ENCODE measurements around the gene FAM237A.

The FAM237A gene

DNA sequence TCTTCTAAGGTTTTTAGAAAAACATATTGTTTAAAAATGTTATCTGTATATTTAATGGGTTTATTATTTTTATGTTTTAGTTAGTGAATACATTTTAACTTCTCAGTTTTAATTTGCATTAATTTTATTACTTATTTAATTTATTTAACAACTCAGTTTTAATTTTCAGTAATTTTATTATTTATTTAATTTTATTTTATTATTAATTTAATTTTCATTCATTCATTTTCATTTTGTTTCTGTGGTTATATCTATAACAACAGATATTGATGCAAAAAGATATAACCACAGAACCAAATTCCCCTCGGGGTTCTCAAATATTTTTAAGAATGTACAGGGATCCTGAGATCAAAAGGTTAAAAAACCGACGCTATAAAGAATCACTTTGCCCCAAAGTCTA, 23.0 kb downstream of the FAM237A start:
- CTCF ChIA-PET, result no interaction called here
- H3K4me3 ChIP-seq (ENCODE audit: low read depth, low read length), result no peak overlapping the region
- POLR2A ChIA-PET, result no interaction called here
- no peak for DNase-seq (ENCODE audit: low read depth, low spot score)
- TF ChIP-seq, protein P1, sequence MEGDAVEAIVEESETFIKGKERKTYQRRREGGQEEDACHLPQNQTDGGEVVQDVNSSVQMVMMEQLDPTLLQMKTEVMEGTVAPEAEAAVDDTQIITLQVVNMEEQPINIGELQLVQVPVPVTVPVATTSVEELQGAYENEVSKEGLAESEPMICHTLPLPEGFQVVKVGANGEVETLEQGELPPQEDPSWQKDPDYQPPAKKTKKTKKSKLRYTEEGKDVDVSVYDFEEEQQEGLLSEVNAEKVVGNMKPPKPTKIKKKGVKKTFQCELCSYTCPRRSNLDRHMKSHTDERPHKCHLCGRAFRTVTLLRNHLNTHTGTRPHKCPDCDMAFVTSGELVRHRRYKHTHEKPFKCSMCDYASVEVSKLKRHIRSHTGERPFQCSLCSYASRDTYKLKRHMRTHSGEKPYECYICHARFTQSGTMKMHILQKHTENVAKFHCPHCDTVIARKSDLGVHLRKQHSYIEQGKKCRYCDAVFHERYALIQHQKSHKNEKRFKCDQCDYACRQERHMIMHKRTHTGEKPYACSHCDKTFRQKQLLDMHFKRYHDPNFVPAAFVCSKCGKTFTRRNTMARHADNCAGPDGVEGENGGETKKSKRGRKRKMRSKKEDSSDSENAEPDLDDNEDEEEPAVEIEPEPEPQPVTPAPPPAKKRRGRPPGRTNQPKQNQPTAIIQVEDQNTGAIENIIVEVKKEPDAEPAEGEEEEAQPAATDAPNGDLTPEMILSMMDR (IDR thresholded peaks at IDR 0.05; ENCODE audit: insufficient read depth, low read length, missing control alignments), result no peak

DNA sequence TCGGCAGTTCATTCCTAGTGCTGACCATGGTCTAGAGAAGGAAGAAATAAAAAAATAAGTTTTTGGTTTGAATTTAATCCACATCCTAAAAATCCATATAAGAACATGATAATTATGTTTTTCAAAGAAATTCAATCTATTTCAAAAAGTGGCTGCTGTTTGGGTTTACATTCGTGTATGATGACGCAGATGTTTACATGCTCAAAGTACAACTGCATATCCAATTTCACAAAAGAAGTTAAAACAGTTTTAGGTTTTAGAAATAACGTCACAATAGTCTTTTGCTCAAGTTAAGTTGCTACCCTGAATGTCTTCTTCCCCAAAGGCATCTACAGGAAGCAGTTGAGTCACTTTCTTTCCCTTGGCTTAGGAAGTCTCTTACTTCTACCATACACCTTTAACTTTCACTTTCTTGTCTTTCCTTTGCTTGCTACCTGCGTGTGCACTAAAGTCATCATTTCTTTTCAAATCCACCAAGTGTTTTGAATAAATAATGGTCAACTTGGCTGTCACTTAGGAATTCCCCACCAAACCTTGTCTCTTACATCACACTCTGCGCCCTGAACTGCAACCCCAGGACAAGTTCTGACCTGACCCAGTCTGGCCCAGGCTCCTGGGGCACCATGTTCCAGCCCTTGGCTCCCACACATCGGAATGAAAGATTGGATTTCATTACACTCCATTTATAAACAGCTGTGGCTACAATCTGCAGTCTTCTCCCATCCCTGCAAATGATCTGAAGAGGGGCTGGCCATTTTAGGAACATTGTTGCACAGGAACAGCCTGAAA, 28.4 kb downstream of the FAM237A start:
- H3K4me3 ChIP-seq (ENCODE audit: low read depth, low read length), result no peak overlapping the region
- ChIA-PET POLR2A (no interaction called here), CTCF (no interaction called here)
- TF ChIP-seq, protein P1 (IDR thresholded peaks at IDR 0.05; ENCODE audit: insufficient read depth, low read length, missing control alignments), result no peak
- DNase-seq (ENCODE audit: low read depth, low spot score), result no peak

DNA sequence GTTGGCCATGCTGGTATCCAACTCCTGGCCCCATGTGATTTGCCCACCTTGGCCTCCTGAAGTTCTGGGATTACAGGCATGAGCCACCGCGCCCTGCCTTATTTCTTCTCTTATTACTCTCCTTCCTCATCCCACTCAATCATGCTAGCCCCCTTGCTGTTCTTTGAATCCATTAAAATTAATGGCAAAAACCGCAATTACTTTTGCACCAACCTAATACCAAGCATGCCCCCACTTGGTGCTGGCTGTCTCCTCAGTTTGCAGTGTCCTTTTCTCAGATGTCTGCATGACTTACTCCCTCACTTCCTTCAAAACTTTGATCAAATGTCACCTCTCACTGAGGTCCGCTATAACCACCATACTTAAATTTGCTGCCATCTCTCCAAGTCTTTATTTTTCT, 41.3 kb downstream of the FAM237A start:
- DNase-seq (ENCODE audit: low read depth, low spot score), result no peak
- ChIA-PET CTCF (no interaction called here), POLR2A (no interaction called here)
- H3K4me3 ChIP-seq (ENCODE audit: low read depth, low read length), result no peak overlapping the region
- TF ChIP-seq, protein P1 (IDR thresholded peaks at IDR 0.05; ENCODE audit: insufficient read depth, low read length, missing control alignments), result no peak

DNA sequence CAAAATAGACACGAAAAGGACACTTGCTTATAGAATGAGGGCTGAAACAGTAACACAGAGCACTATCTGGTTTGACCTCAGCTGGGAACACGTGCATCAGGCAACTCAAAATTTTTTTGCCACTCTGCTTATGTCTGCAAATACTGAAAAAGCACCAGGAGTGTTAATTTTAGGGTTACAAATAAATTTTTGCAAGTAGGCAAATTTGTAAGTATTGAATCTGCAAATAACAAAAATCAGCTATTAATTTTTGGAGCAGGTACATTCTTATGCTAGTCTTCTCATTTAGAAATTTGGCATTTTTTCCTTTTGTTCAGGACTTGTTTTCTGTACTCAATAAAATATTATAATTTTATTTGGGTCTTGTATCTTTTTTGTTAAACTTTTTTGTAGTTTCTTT, 46.2 kb downstream of the FAM237A start:
- CTCF ChIA-PET, result interaction anchor here (1.7 to 1.9 kb wide), 2 partner anchors 11 to 94 kb away, joined by 4 to 5 read pairs; no protein-coding TSS in a partner anchor
- TF ChIP-seq, protein P1 (IDR thresholded peaks at IDR 0.05; ENCODE audit: insufficient read depth, low read length, missing control alignments), result no peak
- DNase-seq (ENCODE audit: low read depth, low spot score), result no peak
- H3K4me3 ChIP-seq (ENCODE audit: low read depth, low read length), result no peak overlapping the region
- POLR2A ChIA-PET, result no interaction called here

DNA sequence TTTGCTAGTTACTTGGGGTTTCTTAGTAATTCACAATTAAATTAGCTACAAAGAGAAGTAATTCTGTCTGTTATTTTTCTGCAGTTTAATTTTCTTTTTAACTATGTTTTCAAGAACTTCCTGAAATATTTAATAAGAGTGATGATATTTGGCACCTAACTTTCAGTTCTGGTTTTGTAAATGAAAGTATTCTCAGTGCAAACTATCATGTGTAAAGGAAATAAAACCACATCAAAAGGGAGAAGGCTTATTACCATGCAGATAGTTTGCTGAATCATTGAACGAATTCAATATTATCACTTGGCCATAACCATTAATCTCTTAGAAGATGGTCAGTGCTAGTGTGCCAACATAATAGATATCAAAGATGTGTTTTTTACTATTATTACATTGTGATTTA, 46.7 kb downstream of the FAM237A start:
- POLR2A ChIA-PET, result no interaction called here
- CTCF ChIA-PET, result interaction anchor here (1.7 to 1.9 kb wide), 2 partner anchors 12 to 93 kb away, joined by 4 to 5 read pairs; no protein-coding TSS in a partner anchor
- H3K4me3 ChIP-seq (ENCODE audit: low read depth, low read length), result no peak overlapping the region
- DNase-seq (ENCODE audit: low read depth, low spot score), result no peak
- TF ChIP-seq, protein P1 (IDR thresholded peaks at IDR 0.05; ENCODE audit: insufficient read depth, low read length, missing control alignments), result no peak

DNA sequence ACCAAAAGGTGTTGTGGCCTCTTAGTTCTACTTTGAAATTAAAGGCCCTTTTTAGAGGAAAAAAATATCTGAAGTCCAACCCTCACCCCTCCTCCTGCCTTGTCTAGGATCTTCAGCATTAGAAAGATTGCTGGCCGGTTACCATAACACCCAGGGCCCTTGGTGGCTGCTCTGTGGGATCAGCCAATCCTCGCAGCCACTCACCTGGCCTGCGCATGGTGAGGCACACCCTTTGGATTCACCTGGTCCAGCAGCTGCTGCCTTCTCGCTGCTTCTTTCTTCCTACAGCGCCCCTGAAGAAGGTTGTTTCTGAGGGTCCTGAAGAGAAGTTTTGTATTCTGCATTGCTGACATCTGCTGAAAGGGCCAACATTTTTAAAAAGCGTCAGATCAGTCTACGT, 50.7 kb downstream of the FAM237A start:
- TF ChIP-seq, protein P1 (IDR thresholded peaks at IDR 0.05; ENCODE audit: insufficient read depth, low read length, missing control alignments), result no peak
- ChIA-PET POLR2A (no interaction called here), CTCF (no interaction called here)
- no peak for DNase-seq (ENCODE audit: low read depth, low spot score)
- H3K4me3 ChIP-seq (ENCODE audit: low read depth, low read length), result no peak overlapping the region
